ENCODE results near the gene NARF.

DNA sequence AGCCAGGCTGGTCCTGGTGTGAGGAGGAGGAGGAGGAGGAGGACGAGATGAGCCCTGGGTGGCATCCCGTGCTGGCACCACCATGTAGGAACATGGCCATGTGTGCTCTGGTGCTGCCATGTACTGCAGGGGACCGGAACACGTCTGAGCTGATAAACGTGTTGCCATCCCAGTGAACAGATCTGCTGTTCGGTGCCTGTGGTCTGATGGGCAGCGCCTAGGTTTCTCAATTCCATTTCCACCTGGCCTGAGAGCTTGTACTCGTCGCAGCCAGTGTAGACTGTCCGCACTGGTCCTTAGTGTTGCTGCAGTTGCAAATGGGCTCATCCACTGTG lies 32.6 kb downstream of the NARF start:
- TF ChIP-seq CTCF (IDR thresholded peaks at IDR 0.05) (no peak), EP300 (IDR thresholded peaks at IDR 0.05) (no peak), POLR2A (IDR thresholded peaks at IDR 0.05) (no peak)
